OCI-LY7 (cell line): Measurements from ENCODE around the gene CEACAM1.

Source experiments
- CTCF ChIP-seq: fragments of 200-600 bp; sonication (generic); conservative IDR thresholded peaks from 2 replicates; pipeline ENCODE4 v1.5.1; 2014; ENCODE audit warnings: mild to moderate bottlenecking, antibody characterized with exemption, low read length, moderate library complexity, mixed read lengths
- EZH2phosphoT487 ChIP-seq: fragments of 200-600 bp; sonication (generic); IDR thresholded peaks from 2 replicates; pipeline ENCODE4 v1.6.1; 2018; ENCODE audit warnings: low read depth, borderline replicate concordance, mild to moderate bottlenecking, mixed run types, antibody characterized with exemption, low read length, moderate library complexity, mixed read lengths

GRCh38 chr19:42540071-42540553, 11.8 kb upstream of the CEACAM1 start:
- TF ChIP-seq CTCF = no peak
- no peak for TF ChIP-seq EZH2phosphoT487
